HG03196 (cell line): Measurements from ENCODE around the gene REEP5.
"Not testable (repeated sequence)": the region's sequence is repeated elsewhere in the genome, so short reads cannot be mapped to it uniquely, and the experiment has no call there.

ENCODE experiments used
- ATAC-seq: cut with Tn5 transposase; IDR thresholded peaks from one replicate; pipeline ENCODE4 v1.9.1; 2021; ENCODE audit not compliant: unreplicated experiment

The REEP5 gene

GRCh38 chr5:112921833-112922817 is at the start of gene REEP5:
REEP5 (minus strand) TSS chr5:112922227; CDS start chr5:112922190, 37 bp downstream.
- peak; percentile 68 for ATAC-seq

- ATAC-seq = no peak
Measured at GRCh38 chr5:112971276-112971675, 49.2 kb upstream of the REEP5 start.

GRCh38 chr5:112968411-112969106 is 46.5 kb upstream of the REEP5 start:
- no peak for ATAC-seq

GRCh38 chr5:112967520-112968083 is 45.6 kb upstream of the REEP5 start:
- ATAC-seq = no peak

GRCh38 chr5:112965733-112966306 is 43.8 kb upstream of the REEP5 start:
- no peak for ATAC-seq

GRCh38 chr5:112963374-112963733 is 41.3 kb upstream of the REEP5 start:
- not testable (repeated sequence) for ATAC-seq

GRCh38 chr5:112960863-112961504 is 39.0 kb upstream of the REEP5 start:
- ATAC-seq = no peak

GRCh38 chr5:112960315-112960714 is 38.3 kb upstream of the REEP5 start:
- no peak for ATAC-seq

GRCh38 chr5:112959872-112960271 is 37.8 kb upstream of the REEP5 start:
- not testable (repeated sequence) for ATAC-seq

- peak; percentile 90 for ATAC-seq
Measured at GRCh38 chr5:112958093-112959088, 36.4 kb upstream of the REEP5 start.

- ATAC-seq = no peak
Measured at GRCh38 chr5:112957036-112957808, 35.2 kb upstream of the REEP5 start.

- no peak for ATAC-seq
Measured at GRCh38 chr5:112956606-112957005, 34.6 kb upstream of the REEP5 start.

GRCh38 chr5:112951124-112951702 is 29.2 kb upstream of the REEP5 start:
- ATAC-seq = peak; percentile 84

- no peak for ATAC-seq
Measured at GRCh38 chr5:112948458-112948857, 26.4 kb upstream of the REEP5 start.

- no peak for ATAC-seq
Measured at GRCh38 chr5:112940670-112941069, 18.6 kb upstream of the REEP5 start.

- no peak for ATAC-seq
Measured at GRCh38 chr5:112938286-112938685, 16.3 kb upstream of the REEP5 start.

GRCh38 chr5:112935675-112936074 is 13.6 kb upstream of the REEP5 start:
- no peak for ATAC-seq

GRCh38 chr5:112934366-112934663 is 12.3 kb upstream of the REEP5 start:
- ATAC-seq = no peak
